Testis (tissue), 3 donors: Measurements from ENCODE around the gene GRAP. TPM values are rescaled to one million over a fixed set of nuclear protein-coding genes. Genes with fewer than 3 reads are reported as not detected.

Source experiments
- DNase-seq: peaks from one replicate; pipeline ENCODE4 v3.0.0-alpha.2; 2019
- H3K27ac ChIP-seq, 2 donors: fragments of 200-600 bp; sonication (generic); one replicate each; pipeline ENCODE4 v1.5.1; 2019
- H3K27me3 ChIP-seq: fragments of 200-600 bp; sonication (generic); one replicate; pipeline ENCODE4 v1.5.1; 2019
- H3K36me3 ChIP-seq: fragments of 200-600 bp; sonication (generic); one replicate; pipeline ENCODE4 v1.5.1; 2017; ENCODE audit warnings: low read depth; ENCODE audit errors: missing control alignments
- H3K4me1 ChIP-seq: fragments of 200-600 bp; sonication (generic); one replicate; pipeline ENCODE4 v1.5.1; 2019
- H3K4me3 ChIP-seq, 2 donors: fragments of 200-600 bp; sonication (generic); one replicate each; pipeline ENCODE4 v1.5.1; 2017 to 2019
- H3K9me3 ChIP-seq: fragments of 200-600 bp; sonication (generic); one replicate; pipeline ENCODE4 v1.5.1; 2017
- CTCF ChIP-seq, 3 experiments: fragments of 450-650 bp in 2 of 3; fragments of 200-600 bp in 1 of 3; sonication (generic) in 1 of 3; IDR thresholded peaks; one replicate each; pipeline ENCODE4 v1.5.1; 2016 to 2019; ENCODE audit warnings: antibody characterized with exemption in 3 of 3, mild to moderate bottlenecking in 2 of 3, moderate library complexity in 1 of 3
- POLR2A ChIP-seq: fragments of 450-650 bp; IDR thresholded peaks from one replicate; pipeline ENCODE4 v1.6.1; 2017; ENCODE audit warnings: antibody characterized with exemption, mild to moderate bottlenecking, moderate library complexity
- WGBS, 2 donors: methylation state at CpG; one replicate each; pipeline ENCODE4 v1.1.5; 2018; 5-methylcytosine and 5-hydroxymethylcytosine counted together
- intact Hi-C: fragments of 100-400 bp; cut with DNase I; formaldehyde crosslinking; loops from one replicate; pipeline ENCODE4 v1.15.1; 2023; ENCODE audit warnings: low total_unique reads
- polyA plus RNA-seq: library from polyadenylated mRNA; stranded (reverse); fragments of 350-450 nt; fragmentation: Illumina TruSeq; extraction: RNeasy Lipid Tissue Mini Kit (QIAGEN cat#74804); gene quantifications from one replicate; pipeline ENCODE4 v1.2.3, GENCODE V29; 2014; ENCODE audit warnings: low read depth, low replicate concordance; ENCODE audit not compliant: insufficient read depth
- total RNA-seq, 2 donors: library from RNA; depleted of rRNA; stranded (reverse); fragments of >200 nt; gene quantifications; one replicate each; pipeline ENCODE4 v1.2.3, GENCODE V29; 2016

Gene GRAP
- total and polyA plus RNA-seq, 3 donors from 2014 or later = 5.3 to 13.2 (median 7.2) TPM

GRCh38 chr17:19012171-19013080 lies 34.3 kb downstream of the GRAP start:
- no peak for DNase-seq
- H3K9me3 ChIP-seq = no peaks in the 10 kb centered on the region
- no peaks in the 10 kb centered on the region for H3K27me3 ChIP-seq
- H3K4me3 ChIP-seq = no peak overlapping the region
- H3K4me1 ChIP-seq = no peaks in the 10 kb centered on the region
- H3K36me3 ChIP-seq = no peaks in the 10 kb centered on the region
- WGBS, 2 donors = 94 to 96% methylated on average over 20 to 22 of the region's 22 CpGs
- no peak overlapping the region for H3K27ac ChIP-seq
- intact Hi-C loops = no loop called here
- TF ChIP-seq CTCF (IDR thresholded peaks at IDR 0.05) (no peak), POLR2A (no peak)

DNA sequence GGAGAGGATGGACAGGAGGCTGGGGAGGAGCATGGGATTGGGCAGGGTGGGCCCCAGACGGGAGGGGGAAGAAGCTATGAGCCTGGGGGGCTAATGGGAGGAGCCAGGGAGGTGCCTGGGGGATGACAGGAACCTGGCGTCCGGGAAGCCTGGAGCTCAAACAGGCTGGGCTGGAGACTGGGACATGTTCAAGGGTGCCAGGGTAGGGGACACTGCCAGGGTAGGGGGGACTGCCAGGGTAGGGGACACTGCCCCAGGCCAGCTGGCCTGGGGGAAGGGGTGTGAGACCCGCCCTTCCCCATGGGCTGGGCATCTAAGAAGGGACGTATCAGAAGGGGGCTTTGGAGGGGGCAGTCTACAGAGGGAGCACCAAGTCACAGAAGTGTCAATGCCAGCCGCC lies 35.2 kb downstream of the GRAP start:
- WGBS, 2 donors = 79 to 94% methylated on average over 6 of the region's 6 CpGs
- intact Hi-C loops = no loop called here
- TF ChIP-seq POLR2A (no peak), CTCF (IDR thresholded peaks at IDR 0.05) (no peak)
- Histone ChIP-seq H3K4me1 (no peaks in the 10 kb centered on the region), H3K4me3 (no peak overlapping the region), H3K9me3 (no peaks in the 10 kb centered on the region), H3K36me3 (no peaks in the 10 kb centered on the region), H3K27me3 (no peaks in the 10 kb centered on the region), H3K27ac (no peak overlapping the region)
- no peak for DNase-seq

DNA sequence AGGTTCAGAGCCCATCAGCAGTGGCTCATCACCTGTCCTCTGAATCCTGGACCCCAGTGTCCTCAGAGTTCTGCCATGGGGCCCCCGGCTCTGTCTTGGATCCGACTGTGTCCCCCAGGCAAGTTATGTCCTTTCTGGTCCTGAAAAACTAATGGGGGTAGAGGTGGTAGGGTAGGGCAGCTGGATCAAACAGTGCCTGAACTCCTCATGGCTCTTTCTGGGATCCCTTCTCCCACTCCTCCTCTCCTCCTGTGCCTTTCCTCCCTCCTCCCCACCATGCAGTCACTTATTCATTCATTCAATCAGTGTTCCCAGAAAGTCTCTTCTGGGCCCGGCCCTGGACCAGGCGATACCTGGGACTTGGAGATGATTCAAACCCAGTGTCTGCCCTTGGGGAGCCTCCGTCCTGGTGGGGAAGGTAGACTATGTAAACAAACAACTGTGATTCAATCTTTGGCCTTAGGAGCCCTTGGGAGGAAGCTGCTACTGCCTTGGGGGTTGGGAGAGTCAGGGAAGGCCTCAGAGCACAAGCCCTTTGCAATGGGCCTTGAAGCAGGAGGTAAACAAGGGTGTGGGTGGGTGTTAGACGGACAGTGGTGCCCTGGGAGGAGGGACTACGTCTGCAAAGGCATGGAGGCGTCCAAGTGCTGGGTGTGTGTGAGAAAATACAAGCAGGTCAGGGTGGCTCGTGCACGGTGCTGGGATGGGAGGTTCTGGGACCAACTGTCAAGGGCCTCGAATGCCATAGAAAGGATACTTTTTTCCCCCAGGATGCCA lies 35.8 kb downstream of the GRAP start:
- Histone ChIP-seq H3K4me3 (no peak overlapping the region), H3K27me3 (no peaks in the 10 kb centered on the region), H3K27ac (no peak overlapping the region), H3K4me1 (no peaks in the 10 kb centered on the region), H3K9me3 (no peaks in the 10 kb centered on the region), H3K36me3 (no peaks in the 10 kb centered on the region)
- WGBS, 2 donors = 66 to 71% methylated on average over 11 of the region's 11 CpGs
- intact Hi-C loops = no loop called here
- DNase-seq = no peak
- TF ChIP-seq CTCF (IDR thresholded peaks at IDR 0.05) = no peak
- TF ChIP-seq POLR2A = no peak

- 94 to 95% methylated on average over 11 to 12 of the region's 12 CpGs for WGBS, 2 donors
- Histone ChIP-seq H3K9me3 (no peaks in the 10 kb centered on the region), H3K4me3 (no peak overlapping the region), H3K27ac (no peak overlapping the region), H3K36me3 (no peaks in the 10 kb centered on the region), H3K27me3 (no peaks in the 10 kb centered on the region), H3K4me1 (no peaks in the 10 kb centered on the region)
- TF ChIP-seq CTCF (IDR thresholded peaks at IDR 0.05) (no peak), POLR2A (no peak)
- intact Hi-C loops = no loop called here
- DNase-seq = no peak
These were observed 36.8 kb downstream of the GRAP start for GRCh38 chr17:19009970-19010369.
